ENCODE measurements around the gene PRPF39. TPM values are rescaled to one million over a fixed set of nuclear protein-coding genes. Genes with fewer than 3 reads are reported as not detected.

The PRPF39 gene
- total and polyA plus RNA-seq, 10 of the 15 experiments (the other 5 are each of a cell fraction or from before 2014, with no cell fraction given) = 22.1 to 91.7 (median 36.9) TPM

DNA sequence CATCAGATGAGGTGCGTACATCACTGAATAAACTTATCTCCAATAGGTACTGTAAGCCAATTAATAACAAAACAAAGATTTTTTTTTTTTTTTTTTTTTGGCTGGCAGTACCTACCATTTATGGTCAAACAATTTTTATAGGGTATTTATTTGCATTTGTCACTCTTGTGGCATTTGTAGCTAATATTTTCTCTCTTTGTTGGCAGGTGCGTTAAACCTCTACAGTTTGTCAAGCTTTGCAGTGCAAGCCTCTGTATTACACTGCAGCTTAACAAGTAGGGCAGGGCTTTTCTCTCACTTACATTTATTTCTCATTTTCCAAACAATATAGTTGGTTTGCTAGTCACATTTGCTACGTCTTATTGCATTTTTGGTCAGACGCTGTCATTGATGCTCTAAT is 12.3 kb downstream of the PRPF39 start (continued):
- TF ChIP-seq, protein P1, sequence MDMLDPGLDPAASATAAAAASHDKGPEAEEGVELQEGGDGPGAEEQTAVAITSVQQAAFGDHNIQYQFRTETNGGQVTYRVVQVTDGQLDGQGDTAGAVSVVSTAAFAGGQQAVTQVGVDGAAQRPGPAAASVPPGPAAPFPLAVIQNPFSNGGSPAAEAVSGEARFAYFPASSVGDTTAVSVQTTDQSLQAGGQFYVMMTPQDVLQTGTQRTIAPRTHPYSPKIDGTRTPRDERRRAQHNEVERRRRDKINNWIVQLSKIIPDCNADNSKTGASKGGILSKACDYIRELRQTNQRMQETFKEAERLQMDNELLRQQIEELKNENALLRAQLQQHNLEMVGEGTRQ (IDR thresholded peaks at IDR 0.05; ENCODE audit: borderline replicate concordance, low read depth, low read length) = no peak
- no peak for TF ChIP-seq FOXM1 (IDR thresholded peaks at IDR 0.05; ENCODE audit: low read depth, low read length)
- TF ChIP-seq, protein P2, sequence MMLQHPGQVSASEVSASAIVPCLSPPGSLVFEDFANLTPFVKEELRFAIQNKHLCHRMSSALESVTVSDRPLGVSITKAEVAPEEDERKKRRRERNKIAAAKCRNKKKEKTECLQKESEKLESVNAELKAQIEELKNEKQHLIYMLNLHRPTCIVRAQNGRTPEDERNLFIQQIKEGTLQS (IDR thresholded peaks at IDR 0.05; ENCODE audit: borderline replicate concordance, extremely low read depth, low read depth, low read length) = no peak
- TF ChIP-seq CHD1 (IDR thresholded peaks at IDR 0.05; ENCODE audit: low read depth, low read length) = no peak
- no peak for TF ChIP-seq POLR2A (IDR thresholded peaks at IDR 0.05; ENCODE audit: low read depth, low read length)
- TF ChIP-seq TBL1XR1 (IDR thresholded peaks at IDR 0.05; ENCODE audit: low read depth, low read length) = no peak
- no peak for TF ChIP-seq SMAD5 (IDR thresholded peaks at IDR 0.05; ENCODE audit: low read depth)
- TF ChIP-seq, protein P3, sequence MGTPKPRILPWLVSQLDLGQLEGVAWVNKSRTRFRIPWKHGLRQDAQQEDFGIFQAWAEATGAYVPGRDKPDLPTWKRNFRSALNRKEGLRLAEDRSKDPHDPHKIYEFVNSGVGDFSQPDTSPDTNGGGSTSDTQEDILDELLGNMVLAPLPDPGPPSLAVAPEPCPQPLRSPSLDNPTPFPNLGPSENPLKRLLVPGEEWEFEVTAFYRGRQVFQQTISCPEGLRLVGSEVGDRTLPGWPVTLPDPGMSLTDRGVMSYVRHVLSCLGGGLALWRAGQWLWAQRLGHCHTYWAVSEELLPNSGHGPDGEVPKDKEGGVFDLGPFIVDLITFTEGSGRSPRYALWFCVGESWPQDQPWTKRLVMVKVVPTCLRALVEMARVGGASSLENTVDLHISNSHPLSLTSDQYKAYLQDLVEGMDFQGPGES (IDR thresholded peaks at IDR 0.05) = no peak
- no peak for TF ChIP-seq ASH2L (IDR thresholded peaks at IDR 0.05; ENCODE audit: borderline replicate concordance, low read depth)
- no peak for TF ChIP-seq SREBF1 (IDR thresholded peaks at IDR 0.05; ENCODE audit: low read length)
- TF ChIP-seq RAD51 (IDR thresholded peaks at IDR 0.05) = no peak

DNA sequence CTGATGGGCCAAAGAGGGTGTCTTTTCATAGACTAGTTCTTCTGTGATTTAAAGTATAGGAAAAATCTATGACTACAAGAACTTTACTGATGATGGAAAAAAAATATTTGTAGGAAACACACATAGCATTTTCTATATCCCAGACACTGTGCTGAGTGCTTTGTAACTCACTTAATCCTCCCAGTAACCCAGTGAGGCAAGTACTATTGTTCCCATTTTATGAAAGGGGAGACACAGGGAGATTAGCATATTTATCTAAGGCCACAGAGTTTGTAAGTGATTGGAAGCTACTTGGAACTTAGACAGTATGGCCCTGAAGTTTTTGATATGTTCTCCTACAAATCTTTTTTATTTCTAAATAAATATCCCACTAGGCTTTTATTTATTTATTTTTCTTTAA is 19.9 kb downstream of the PRPF39 start:
- Histone ChIP-seq H3K79me2 (ENCODE audit: control insufficient read depth, insufficient read depth, low read length) (no peaks in the 10 kb centered on the region), H2AFZ (ENCODE audit: control insufficient read depth, low read depth, low read length) (no peak overlapping the region), H3K4me3 (no peak overlapping the region), H3K27me3 (replicated peaks in 1 of 2; ENCODE audit: control insufficient read depth in 2 of 2, insufficient read depth in 2 of 2, low read length in 1 of 2) (no peaks in the 10 kb centered on the region), H4K20me1 (ENCODE audit: control insufficient read depth, insufficient read depth) (no peaks in the 10 kb centered on the region), H3K9me3 (replicated peaks; ENCODE audit: control insufficient read depth, insufficient read depth, low read length) (no peaks in the 10 kb centered on the region), H3K4me2 (ENCODE audit: control insufficient read depth, insufficient read depth) (no peak overlapping the region), H3K27ac (ENCODE audit: control insufficient read depth, insufficient read depth) (no peak overlapping the region), H3K36me3 (ENCODE audit: control insufficient read depth in 2 of 2, insufficient read depth in 2 of 2, low read length in 1 of 2) (peaks cover 0 to 30% of the 10 kb centered on the region in 2 experiments), H3K4me1 (ENCODE audit: control insufficient read depth, insufficient read depth, low read length) (no peaks in the 10 kb centered on the region), H3K9ac (ENCODE audit: control insufficient read depth, insufficient read depth, low read length) (no peak overlapping the region)
- no peak for DNase-seq (ENCODE audit: low read depth, low spot score)
- intact Hi-C loops (cut with micrococcal nuclease; ENCODE audit: unreplicated experiment) = no loop called here
- ChIA-PET RAD21 (ENCODE audit: unreplicated experiment) (no interaction called here), SMC1A (ENCODE audit: uncharacterized antibody, unreplicated experiment) (no interaction called here), POLR2A (interaction anchor here (0.6 kb wide), 1 partner anchor 12 kb away, joined by 7 read pairs; no protein-coding TSS in a partner anchor), CTCF (no interaction called here)
- no TSS peak for BruUV-seq (replicated peaks)
- no peak for ATAC-seq
- in situ Hi-C loops (cut with MboI) = no loop called here
- no peak for FAIRE-seq
- no peak for TF ChIP-seq NFYA (IDR thresholded peaks at IDR 0.05; ENCODE audit: borderline replicate concordance, low read depth, low read length)
- TF ChIP-seq, protein P1 (IDR thresholded peaks at IDR 0.05; ENCODE audit: borderline replicate concordance, low read depth, low read length) = no peak
- TF ChIP-seq GATAD2B (conservative IDR thresholded peaks at IDR 0.05; ENCODE audit: low read depth) = no peak
- TF ChIP-seq, protein P4, sequence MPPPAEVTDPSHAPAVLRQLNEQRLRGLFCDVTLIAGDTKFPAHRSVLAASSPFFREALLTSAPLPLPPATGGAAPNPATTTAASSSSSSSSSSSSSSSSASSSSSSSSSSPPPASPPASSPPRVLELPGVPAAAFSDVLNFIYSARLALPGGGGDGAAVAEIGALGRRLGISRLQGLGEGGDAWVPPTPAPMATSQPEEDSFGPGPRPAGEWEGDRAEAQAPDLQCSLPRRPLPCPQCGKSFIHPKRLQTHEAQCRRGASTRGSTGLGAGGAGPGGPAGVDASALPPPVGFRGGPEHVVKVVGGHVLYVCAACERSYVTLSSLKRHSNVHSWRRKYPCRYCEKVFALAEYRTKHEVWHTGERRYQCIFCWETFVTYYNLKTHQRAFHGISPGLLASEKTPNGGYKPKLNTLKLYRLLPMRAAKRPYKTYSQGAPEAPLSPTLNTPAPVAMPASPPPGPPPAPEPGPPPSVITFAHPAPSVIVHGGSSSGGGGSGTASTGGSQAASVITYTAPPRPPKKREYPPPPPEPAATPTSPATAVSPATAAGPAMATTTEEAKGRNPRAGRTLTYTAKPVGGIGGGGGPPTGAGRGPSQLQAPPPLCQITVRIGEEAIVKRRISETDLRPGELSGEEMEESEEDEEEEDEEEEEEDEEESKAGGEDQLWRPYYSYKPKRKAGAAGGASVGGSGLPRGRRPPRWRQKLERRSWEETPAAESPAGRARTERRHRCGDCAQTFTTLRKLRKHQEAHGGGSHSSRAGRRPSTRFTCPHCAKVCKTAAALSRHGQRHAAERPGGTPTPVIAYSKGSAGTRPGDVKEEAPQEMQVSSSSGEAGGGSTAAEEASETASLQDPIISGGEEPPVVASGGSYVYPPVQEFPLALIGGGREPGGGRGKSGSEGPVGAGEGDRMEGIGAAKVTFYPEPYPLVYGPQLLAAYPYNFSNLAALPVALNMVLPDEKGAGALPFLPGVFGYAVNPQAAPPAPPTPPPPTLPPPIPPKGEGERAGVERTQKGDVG (CRISPR knock-in tag; IDR thresholded peaks at IDR 0.05) = no peak
- TF ChIP-seq RCOR1 (conservative IDR thresholded peaks at IDR 0.05; ENCODE audit: low read depth, low read length) = no peak
- TF ChIP-seq ZZZ3 (IDR thresholded peaks at IDR 0.05; ENCODE audit: control insufficient read depth, insufficient read length, low read depth) = no peak
